ENCODE measurements around the gene LRRC4. TPM values are rescaled to one million over a fixed set of nuclear protein-coding genes. Genes with fewer than 3 reads are reported as not detected.

LRRC4 gene
- total RNA-seq, 1 donor from 2014 or later = 0.70 TPM

DNA sequence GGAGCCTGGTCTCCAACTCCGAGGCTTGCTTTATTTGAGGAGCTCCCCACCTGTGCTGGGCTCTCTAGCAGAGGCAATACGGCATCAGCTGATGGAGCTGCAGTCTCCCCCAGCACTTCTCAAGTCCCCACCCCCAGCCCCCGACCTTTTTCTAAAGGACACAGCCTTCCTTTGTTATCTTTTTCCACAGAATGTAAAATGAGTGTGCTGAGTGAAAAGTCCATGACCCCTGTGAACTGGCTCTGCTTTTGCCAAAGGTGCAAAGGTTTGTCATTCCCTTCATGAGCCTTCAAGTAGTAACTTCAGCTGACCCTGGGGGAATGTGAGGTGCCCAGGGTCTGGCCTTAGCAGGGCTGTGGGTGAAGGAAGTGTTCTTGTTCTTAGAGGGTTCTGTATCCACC lies 25.5 kb downstream of the LRRC4 start:
- DNase-seq (ENCODE audit: extremely low spot score, unreplicated experiment) = no peak
- peaks cover 7% of the 10 kb centered on the region for H3K36me3 Mint-ChIP-seq (ENCODE audit: unreplicated experiment)
- no peaks in the 10 kb centered on the region for H3K9me3 Mint-ChIP-seq (ENCODE audit: unreplicated experiment)
- TF ChIP-seq, protein P1, sequence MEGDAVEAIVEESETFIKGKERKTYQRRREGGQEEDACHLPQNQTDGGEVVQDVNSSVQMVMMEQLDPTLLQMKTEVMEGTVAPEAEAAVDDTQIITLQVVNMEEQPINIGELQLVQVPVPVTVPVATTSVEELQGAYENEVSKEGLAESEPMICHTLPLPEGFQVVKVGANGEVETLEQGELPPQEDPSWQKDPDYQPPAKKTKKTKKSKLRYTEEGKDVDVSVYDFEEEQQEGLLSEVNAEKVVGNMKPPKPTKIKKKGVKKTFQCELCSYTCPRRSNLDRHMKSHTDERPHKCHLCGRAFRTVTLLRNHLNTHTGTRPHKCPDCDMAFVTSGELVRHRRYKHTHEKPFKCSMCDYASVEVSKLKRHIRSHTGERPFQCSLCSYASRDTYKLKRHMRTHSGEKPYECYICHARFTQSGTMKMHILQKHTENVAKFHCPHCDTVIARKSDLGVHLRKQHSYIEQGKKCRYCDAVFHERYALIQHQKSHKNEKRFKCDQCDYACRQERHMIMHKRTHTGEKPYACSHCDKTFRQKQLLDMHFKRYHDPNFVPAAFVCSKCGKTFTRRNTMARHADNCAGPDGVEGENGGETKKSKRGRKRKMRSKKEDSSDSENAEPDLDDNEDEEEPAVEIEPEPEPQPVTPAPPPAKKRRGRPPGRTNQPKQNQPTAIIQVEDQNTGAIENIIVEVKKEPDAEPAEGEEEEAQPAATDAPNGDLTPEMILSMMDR (IDR thresholded peaks at IDR 0.05) = no peak
- no peaks in the 10 kb centered on the region for H3K4me1 Mint-ChIP-seq (ENCODE audit: unreplicated experiment)
- no peaks in the 10 kb centered on the region for H3K27me3 Mint-ChIP-seq (ENCODE audit: unreplicated experiment)
- H3K4me3 Mint-ChIP-seq (ENCODE audit: unreplicated experiment) = no peak overlapping the region
- no peak overlapping the region for H3K27ac Mint-ChIP-seq (ENCODE audit: unreplicated experiment)

DNA sequence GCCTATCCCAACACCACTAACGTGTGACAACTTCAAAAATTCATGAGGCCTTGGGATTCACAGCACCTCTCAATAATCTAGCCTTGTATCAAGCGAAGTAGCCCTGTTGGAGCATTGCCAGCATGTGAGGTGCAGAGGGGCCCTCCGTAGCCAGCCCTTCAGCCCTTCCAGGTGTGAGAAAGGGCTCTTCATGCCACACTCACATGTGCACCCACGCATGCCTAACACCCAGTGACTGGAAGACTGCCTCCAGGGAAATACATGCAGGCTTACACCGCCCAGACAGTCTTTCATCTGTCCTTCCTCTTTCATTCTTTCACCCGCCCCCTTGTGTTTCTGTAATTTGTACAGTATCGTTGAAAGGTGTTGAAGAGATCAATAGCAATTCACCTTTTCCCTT lies 26.1 kb downstream of the LRRC4 start:
- H3K4me1 Mint-ChIP-seq (ENCODE audit: unreplicated experiment) = no peaks in the 10 kb centered on the region
- H3K27ac Mint-ChIP-seq (ENCODE audit: unreplicated experiment) = no peak overlapping the region
- no peaks in the 10 kb centered on the region for H3K9me3 Mint-ChIP-seq (ENCODE audit: unreplicated experiment)
- TF ChIP-seq, protein P1 (IDR thresholded peaks at IDR 0.05) = no peak
- no peak for DNase-seq (ENCODE audit: extremely low spot score, unreplicated experiment)
- peaks cover 8% of the 10 kb centered on the region for H3K36me3 Mint-ChIP-seq (ENCODE audit: unreplicated experiment)
- no peak overlapping the region for H3K4me3 Mint-ChIP-seq (ENCODE audit: unreplicated experiment)
- H3K27me3 Mint-ChIP-seq (ENCODE audit: unreplicated experiment) = no peaks in the 10 kb centered on the region

DNA sequence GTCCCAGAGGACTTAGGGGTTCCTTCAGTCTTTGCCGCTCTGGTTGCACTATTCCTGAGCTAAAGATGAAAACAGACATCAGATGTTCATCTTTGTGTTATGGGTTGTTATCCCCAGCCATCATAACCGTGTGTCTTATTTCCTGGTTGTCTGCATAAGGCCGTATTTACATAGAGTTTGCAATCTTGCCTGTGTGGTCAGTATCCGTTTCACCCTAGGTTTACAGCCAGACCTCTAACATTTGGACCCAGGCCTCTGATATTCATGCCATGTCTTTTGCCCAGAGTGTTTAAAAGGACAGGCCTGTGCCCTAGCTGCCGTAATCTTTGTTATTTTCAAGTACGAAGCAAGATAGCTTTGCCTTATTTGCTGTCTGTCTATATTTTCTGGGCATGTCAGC lies 26.6 kb downstream of the LRRC4 start:
- Mint-ChIP-seq H3K4me3 (ENCODE audit: unreplicated experiment) (no peak overlapping the region), H3K36me3 (ENCODE audit: unreplicated experiment) (peaks cover 8% of the 10 kb centered on the region), H3K4me1 (ENCODE audit: unreplicated experiment) (no peaks in the 10 kb centered on the region), H3K9me3 (ENCODE audit: unreplicated experiment) (no peaks in the 10 kb centered on the region), H3K27ac (ENCODE audit: unreplicated experiment) (no peak overlapping the region), H3K27me3 (ENCODE audit: unreplicated experiment) (no peaks in the 10 kb centered on the region)
- TF ChIP-seq, protein P1 (IDR thresholded peaks at IDR 0.05) = no peak
- no peak for DNase-seq (ENCODE audit: extremely low spot score, unreplicated experiment)

DNA sequence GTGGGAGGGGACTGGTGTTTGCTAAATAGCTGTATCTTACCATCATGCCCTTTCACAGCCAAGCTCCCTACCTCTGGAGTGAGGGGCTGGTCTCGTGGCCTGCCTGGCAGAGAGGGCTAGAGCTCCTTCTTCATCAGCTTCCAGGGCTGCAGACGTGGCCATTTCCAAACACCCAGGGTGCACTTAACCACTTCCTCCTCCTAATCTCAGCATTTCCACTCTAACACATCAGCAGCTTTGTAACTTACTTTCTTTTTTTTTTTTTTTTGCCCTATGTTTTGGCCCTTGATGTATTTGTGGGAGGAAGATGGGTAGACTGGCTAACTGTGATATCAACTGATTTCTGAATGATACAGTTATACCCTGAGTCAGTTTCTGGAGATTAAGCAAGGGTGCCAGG lies 27.4 kb downstream of the LRRC4 start:
- Mint-ChIP-seq H3K4me1 (ENCODE audit: unreplicated experiment) (peaks cover 7% of the 10 kb centered on the region), H3K36me3 (ENCODE audit: unreplicated experiment) (peaks cover 8% of the 10 kb centered on the region), H3K27ac (ENCODE audit: unreplicated experiment) (no peak overlapping the region), H3K9me3 (ENCODE audit: unreplicated experiment) (no peaks in the 10 kb centered on the region), H3K27me3 (ENCODE audit: unreplicated experiment) (no peaks in the 10 kb centered on the region), H3K4me3 (ENCODE audit: unreplicated experiment) (no peak overlapping the region)
- no peak for DNase-seq (ENCODE audit: extremely low spot score, unreplicated experiment)
- TF ChIP-seq, protein P1 (IDR thresholded peaks at IDR 0.05) = no peak

DNA sequence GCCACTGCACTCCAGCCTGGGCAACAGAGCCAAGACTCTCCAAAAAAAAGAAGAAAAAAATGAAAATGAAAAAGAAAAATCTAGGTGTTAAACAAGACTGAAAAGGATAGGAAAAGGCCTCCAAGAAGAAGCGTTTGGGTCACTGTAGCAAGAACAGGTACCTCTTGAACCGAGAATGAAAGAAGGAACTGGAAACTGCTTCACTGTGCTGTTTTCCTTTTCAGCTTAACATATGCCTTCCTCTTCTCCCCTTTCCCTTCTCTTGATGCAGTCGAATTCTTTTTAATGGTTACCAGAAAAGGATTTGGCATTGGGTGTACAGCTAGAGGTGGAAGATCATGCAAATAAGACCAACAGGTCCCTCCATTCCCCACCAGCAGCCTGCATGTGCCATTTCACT lies 28.1 kb downstream of the LRRC4 start:
- peaks cover 8% of the 10 kb centered on the region for H3K36me3 Mint-ChIP-seq (ENCODE audit: unreplicated experiment)
- H3K9me3 Mint-ChIP-seq (ENCODE audit: unreplicated experiment) = no peaks in the 10 kb centered on the region
- no peak overlapping the region for H3K27ac Mint-ChIP-seq (ENCODE audit: unreplicated experiment)
- H3K27me3 Mint-ChIP-seq (ENCODE audit: unreplicated experiment) = no peaks in the 10 kb centered on the region
- no peak for DNase-seq (ENCODE audit: extremely low spot score, unreplicated experiment)
- H3K4me1 Mint-ChIP-seq (ENCODE audit: unreplicated experiment) = peaks cover 10% of the 10 kb centered on the region
- TF ChIP-seq, protein P1 (IDR thresholded peaks at IDR 0.05) = no peak
- no peak overlapping the region for H3K4me3 Mint-ChIP-seq (ENCODE audit: unreplicated experiment)
